Thoracic aorta (tissue), 2 donors: ENCODE data around the gene ZNF879. TPM values are rescaled to one million over a fixed set of nuclear protein-coding genes. Genes with fewer than 3 reads are reported as not detected.

Experiments
- ATAC-seq: fragments of 150-250 bp; one replicate; pipeline ENCODE4 v1.8.0; 2017; ENCODE audit warnings: low read depth; ENCODE audit not compliant: insufficient number of reproducible peaks, low FRiP score
- DNase-seq: peaks from one replicate; pipeline ENCODE4 v3.0.0-alpha.2; 2020; ENCODE audit warnings: low spot score
- H3K27ac ChIP-seq, 2 donors: fragments of 200-600 bp; sonication (generic); 1 replicate in 1 of 2; 2 replicates in 1 of 2; pipeline ENCODE4 v1.5.1; 2016; ENCODE audit warnings: mild to moderate bottlenecking in 2 of 2, moderate library complexity in 2 of 2
- H3K27me3 ChIP-seq: fragments of 200-600 bp; sonication (generic); replicated peaks from 2 replicates; pipeline ENCODE4 v1.6.0; 2016; ENCODE audit warnings: mild to moderate bottlenecking; ENCODE audit not compliant: insufficient read depth
- H3K36me3 ChIP-seq: fragments of 200-600 bp; sonication (generic); one replicate; pipeline ENCODE4 v1.5.1; 2016
- H3K4me1 ChIP-seq, 2 donors: fragments of 200-600 bp; sonication (generic); 1 replicate in 1 of 2; 2 replicates in 1 of 2; pipeline versions ENCODE4 v1.5.1 to v1.6.0; 2016; ENCODE audit warnings: low read depth in 2 of 2, mild to moderate bottlenecking in 1 of 2; ENCODE audit not compliant: control insufficient read depth in 1 of 2
- H3K4me3 ChIP-seq: fragments of 200-600 bp; sonication (generic); 2 replicates; pipeline ENCODE4 v1.5.1; 2016; ENCODE audit warnings: mild to moderate bottlenecking
- H3K9me3 ChIP-seq: fragments of 200-600 bp; sonication (generic); 2 replicates; pipeline ENCODE4 v1.5.1; 2016
- CTCF ChIP-seq: fragments of 200-600 bp; sonication (generic); IDR thresholded peaks from one replicate; pipeline ENCODE4 v1.5.1; 2019; ENCODE audit warnings: antibody characterized with exemption
- total RNA-seq, 2 donors: library from RNA; depleted of rRNA; stranded (reverse); fragments of >200 nt; gene quantifications; one replicate each; pipeline versions ENCODE4 v1.1.0 to v1.2.3, GENCODE V29; 2016

The ZNF879 gene
- total RNA-seq, 2 donors from 2014 or later: 2.6 to 6.3 TPM

GRCh38 chr5:178996156-178996555, 27.4 kb upstream of the ZNF879 start:
- Histone ChIP-seq H3K27ac (no peak overlapping the region), H3K4me1 (no peaks in the 10 kb centered on the region), H3K4me3 (no peak overlapping the region), H3K9me3 (no peaks in the 10 kb centered on the region), H3K27me3 (no peaks in the 10 kb centered on the region), H3K36me3 (no peaks in the 10 kb centered on the region)
- ATAC-seq: no peak
- no peak for DNase-seq
- TF ChIP-seq CTCF: no peak

GRCh38 chr5:178997191-178997590, 26.4 kb upstream of the ZNF879 start:
- DNase-seq: no peak
- no peak for ATAC-seq
- no peak for TF ChIP-seq CTCF
- H3K4me3 ChIP-seq: no peak overlapping the region
- H3K27me3 ChIP-seq: no peaks in the 10 kb centered on the region
- H3K27ac ChIP-seq: no peak overlapping the region
- H3K36me3 ChIP-seq: no peaks in the 10 kb centered on the region
- no peaks in the 10 kb centered on the region for H3K9me3 ChIP-seq
- H3K4me1 ChIP-seq: no peaks in the 10 kb centered on the region

DNA sequence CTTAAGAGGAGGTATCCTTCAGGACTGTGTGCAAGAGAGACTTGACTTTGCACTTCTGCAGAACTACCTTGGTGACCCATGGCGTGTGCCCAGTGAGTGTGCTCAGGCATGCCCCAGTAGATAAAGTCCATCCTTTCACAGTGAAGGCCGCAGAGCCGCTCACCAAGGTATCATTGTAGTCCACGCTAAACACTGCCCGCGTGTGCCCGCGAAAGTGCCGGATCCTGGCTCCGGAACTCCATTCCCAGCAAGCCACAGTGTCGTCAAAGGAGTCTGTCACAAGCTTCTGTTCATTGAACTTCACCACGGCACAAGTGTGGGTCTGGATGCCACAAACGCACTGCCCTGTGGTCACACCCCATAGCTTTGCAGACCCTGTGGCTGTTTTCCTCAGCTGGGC, 25.2 kb upstream of the ZNF879 start:
- no peaks in the 10 kb centered on the region for H3K9me3 ChIP-seq
- ATAC-seq (no peak), DNase-seq (no peak)
- H3K27ac ChIP-seq: no peak overlapping the region
- no peak overlapping the region for H3K4me3 ChIP-seq
- no peaks in the 10 kb centered on the region for H3K36me3 ChIP-seq
- no peak for TF ChIP-seq CTCF
- no peaks in the 10 kb centered on the region for H3K27me3 ChIP-seq
- no peaks in the 10 kb centered on the region for H3K4me1 ChIP-seq

DNA sequence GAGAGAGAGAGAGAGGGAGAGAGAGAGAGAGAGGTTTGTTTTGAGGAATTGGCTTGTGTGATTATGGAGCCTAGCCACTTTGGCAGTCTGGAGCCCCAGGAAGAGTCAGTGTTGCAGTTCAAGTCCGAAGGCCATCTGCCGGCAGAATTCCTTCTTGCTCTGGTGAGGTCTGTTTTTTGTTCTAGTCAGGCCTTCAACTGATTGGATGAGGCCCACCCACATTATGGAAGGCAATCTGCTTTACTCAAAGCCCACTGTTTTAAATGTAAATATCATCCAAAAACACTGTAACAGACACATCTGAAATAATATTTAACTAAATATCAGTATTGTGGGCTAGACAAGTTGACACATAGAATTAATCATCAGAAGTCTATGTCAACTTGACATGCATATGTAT, 17.0 kb upstream of the ZNF879 start:
- Histone ChIP-seq H3K27me3 (no peaks in the 10 kb centered on the region), H3K4me1 (no peaks in the 10 kb centered on the region), H3K4me3 (no peak overlapping the region), H3K9me3 (no peaks in the 10 kb centered on the region), H3K27ac (no peak overlapping the region), H3K36me3 (no peaks in the 10 kb centered on the region)
- TF ChIP-seq CTCF: no peak
- no peak for ATAC-seq
- DNase-seq: no peak

DNA sequence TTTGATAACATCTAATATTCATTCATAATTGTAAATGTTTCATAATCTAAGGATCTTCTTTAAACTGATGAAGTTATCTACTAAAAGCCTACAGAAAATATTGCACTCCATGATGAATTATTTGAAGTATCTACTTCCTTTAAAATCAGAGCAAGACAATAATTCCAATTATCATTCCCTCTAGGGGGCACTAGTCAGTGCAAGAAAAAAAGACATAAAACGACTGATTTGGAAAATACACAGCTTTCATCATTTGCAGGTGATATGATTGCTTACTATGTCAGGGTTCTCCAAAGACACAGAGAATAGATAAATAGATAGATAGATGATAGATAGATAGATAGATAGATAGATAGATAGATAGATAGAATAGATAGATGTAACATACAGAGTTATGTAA, 14.9 kb upstream of the ZNF879 start:
- no peak for DNase-seq
- no peak for TF ChIP-seq CTCF
- Histone ChIP-seq H3K4me3 (no peak overlapping the region), H3K9me3 (no peaks in the 10 kb centered on the region), H3K36me3 (no peaks in the 10 kb centered on the region), H3K4me1 (no peaks in the 10 kb centered on the region), H3K27ac (no peak overlapping the region), H3K27me3 (no peaks in the 10 kb centered on the region)
- ATAC-seq: no peak
